Prostate gland (tissue), 2 donors: ENCODE results near the gene COLEC12.

Experiments
- CTCF ChIP-seq, 4 experiments: fragments of 200-600 bp in 2 of 4; fragments of 450-650 bp in 2 of 4; sonication (generic) in 2 of 4; IDR thresholded peaks; 1 replicate in 3 of 4; 2 replicates in 1 of 4; pipeline ENCODE4 v1.5.1; 2016 to 2019; ENCODE audit warnings: antibody characterized with exemption in 4 of 4, mild to moderate bottlenecking in 2 of 4, moderate library complexity in 2 of 4
- POLR2A ChIP-seq: fragments of 450-650 bp; IDR thresholded peaks from one replicate; pipeline ENCODE4 v1.6.1; 2016; ENCODE audit warnings: antibody characterized with exemption, mild to moderate bottlenecking
- POLR2AphosphoS5 ChIP-seq: sonication (generic); formaldehyde crosslinking; IDR thresholded peaks from one replicate; pipeline ENCODE4 v1.6.1; 2017; ENCODE audit warnings: antibody characterized with exemption

GRCh38 chr18:549967-550366, 49.5 kb upstream of the COLEC12 start:
- TF ChIP-seq CTCF (IDR thresholded peaks at IDR 0.05) (no peak), POLR2A (no peak), POLR2AphosphoS5 (no peak)
